ENCODE measurements around the gene SNRPE.
A peak's percentile ranks its signal among the peaks of the same experiment; 100 is the strongest.
"Not testable (repeated sequence)": the region's sequence is repeated elsewhere in the genome, so short reads cannot be mapped to it uniquely, and the experiment has no call there.

SNRPE gene

GRCh38 chr1:203861379-203862184 is at the start of gene SNRPE:
TSS of gene SNRPE (plus strand) at chr1:203861599. CDS start at chr1:203861660, 61 bp downstream.
- peak; percentile 95 for DNase-seq (ENCODE audit: low read depth)

- DNase-seq (ENCODE audit: low read depth), result no peak
Observed at GRCh38 chr1:203813581-203814341, 47.6 kb upstream of the SNRPE start.

GRCh38 chr1:203818399-203818798 is 43.0 kb upstream of the SNRPE start:
- no peak for DNase-seq (ENCODE audit: low read depth)

GRCh38 chr1:203823306-203823705 is 38.1 kb upstream of the SNRPE start:
- no peak for DNase-seq (ENCODE audit: low read depth)

GRCh38 chr1:203826175-203826574 is 35.2 kb upstream of the SNRPE start:
- DNase-seq (ENCODE audit: low read depth), result no peak

GRCh38 chr1:203828002-203828401 is 33.4 kb upstream of the SNRPE start:
- no peak for DNase-seq (ENCODE audit: low read depth)

GRCh38 chr1:203828503-203828902 is 32.9 kb upstream of the SNRPE start:
- DNase-seq (ENCODE audit: low read depth), result no peak

- DNase-seq (ENCODE audit: low read depth), result not testable (repeated sequence)
Observed at GRCh38 chr1:203829247-203829646, 32.2 kb upstream of the SNRPE start.

- DNase-seq (ENCODE audit: low read depth), result no peak
Observed at GRCh38 chr1:203835476-203835875, 25.9 kb upstream of the SNRPE start.

GRCh38 chr1:203839081-203839480 is 22.3 kb upstream of the SNRPE start:
- DNase-seq (ENCODE audit: low read depth), result no peak

GRCh38 chr1:203840208-203840808 is 21.1 kb upstream of the SNRPE start:
- DNase-seq (ENCODE audit: low read depth), result no peak

GRCh38 chr1:203842559-203842876 is 18.9 kb upstream of the SNRPE start:
- DNase-seq (ENCODE audit: low read depth), result no peak

- DNase-seq (ENCODE audit: low read depth), result no peak
Observed at GRCh38 chr1:203843435-203843834, 18.0 kb upstream of the SNRPE start.

- not testable (repeated sequence) for DNase-seq (ENCODE audit: low read depth)
Observed at GRCh38 chr1:203853112-203853511, 8.3 kb upstream of the SNRPE start.

- no peak for DNase-seq (ENCODE audit: low read depth)
Observed at GRCh38 chr1:203858055-203858454, 3.3 kb upstream of the SNRPE start.

- DNase-seq (ENCODE audit: low read depth), result no peak
Observed at GRCh38 chr1:203858975-203859374, 2.4 kb upstream of the SNRPE start.

GRCh38 chr1:203860396-203861025 is 888 bp upstream of the SNRPE start:
- no peak for DNase-seq (ENCODE audit: low read depth)

GRCh38 chr1:203867802-203868201 is 6.4 kb downstream of the SNRPE start:
- DNase-seq (ENCODE audit: low read depth), result no peak

- no peak for DNase-seq (ENCODE audit: low read depth)
Observed at GRCh38 chr1:203870245-203870644, 8.8 kb downstream of the SNRPE start.

GRCh38 chr1:203871114-203871880 is 9.9 kb downstream of the SNRPE start:
- DNase-seq (ENCODE audit: low read depth), result no peak

GRCh38 chr1:203873094-203873493 is 11.7 kb downstream of the SNRPE start:
- no peak for DNase-seq (ENCODE audit: low read depth)

- no peak for DNase-seq (ENCODE audit: low read depth)
Observed at GRCh38 chr1:203878422-203878821, 17.0 kb downstream of the SNRPE start.
